Endothelial cell of umbilical vein (primary cell): ENCODE data around the gene PSMC4. TPM values are rescaled to one million over a fixed set of nuclear protein-coding genes. Genes with fewer than 3 reads are reported as not detected.

Experiments
- BruUV-seq: library from RNA; stranded (reverse); fragments of 400-500 nt; replicated peaks from 2 replicates; lab custom pipeline; 2021; lab: Mats Ljungman, UMichigan
- CTCF ChIA-PET: fragments of 300-600, 350-600 bp; sonication (Branson Sonifier 250); formaldehyde crosslinking; loops from one replicate; lab custom pipeline; 2021; ENCODE audit warnings: antibody characterized with exemption, inconsistent platforms; lab: Charles Lee
- POLR2A ChIA-PET: fragments of 300-600, 350-600 bp; sonication (Branson Sonifier 250); formaldehyde crosslinking; loops from one replicate; lab custom pipeline; 2021; ENCODE audit warnings: antibody characterized with exemption, inconsistent platforms; lab: Charles Lee
- DNase-seq: peaks from one replicate; pipeline ENCODE4 v3.0.0-alpha.2; 2011; ENCODE audit warnings: low read depth, low spot score
- FAIRE-seq: peaks from 2 replicates; lab custom pipeline; 2011; peaks lifted over from hg19 to GRCh38; lab: Jason Lieb, UNC
- H2AFZ ChIP-seq: 2 replicates; pipeline ENCODE4 v1.6.0; 2012; ENCODE audit warnings: low read depth, low read length, control low read depth, inconsistent platforms
- H3K27ac ChIP-seq: 2 replicates; pipeline ENCODE4 v1.5.1; 2011; ENCODE audit warnings: low read depth, mild to moderate bottlenecking, control low read depth, low read length, moderate library complexity; ENCODE audit not compliant: insufficient read depth
- H3K27me3 ChIP-seq, 2 experiments: 2 replicates each; pipeline versions ENCODE4 v1.6.0 to v1.6.1; 2011; ENCODE audit warnings: low read length in 2 of 2, mixed read lengths in 1 of 2; ENCODE audit not compliant: control insufficient read depth in 2 of 2, insufficient read depth in 2 of 2
- H3K36me3 ChIP-seq, 2 experiments: 2 replicates in 1 of 2; 3 replicates in 1 of 2; pipeline ENCODE4 v1.5.1; 2011; ENCODE audit warnings: low read length in 2 of 2, mild to moderate bottlenecking in 1 of 2, moderate library complexity in 1 of 2; ENCODE audit not compliant: control insufficient read depth in 2 of 2, insufficient read depth in 2 of 2; ENCODE audit errors: extremely low read depth in 1 of 2
- H3K4me1 ChIP-seq: 3 replicates; pipeline ENCODE4 v1.5.1; 2011; ENCODE audit warnings: mild to moderate bottlenecking, low read length; ENCODE audit not compliant: control insufficient read depth, insufficient read depth; ENCODE audit errors: extremely low read depth
- H3K4me2 ChIP-seq: 2 replicates; pipeline ENCODE4 v1.6.1; 2011; ENCODE audit warnings: low read length, control low read depth, mixed read lengths; ENCODE audit not compliant: insufficient read depth
- H3K4me3 ChIP-seq, 3 experiments: fragments of 200-600 bp in 1 of 3; sonication (generic), shearing (Covaris generic) in 1 of 3; replicated peaks in 1 of 3; 2 replicates each; pipeline ENCODE4 v1.5.1; 2011 to 2016; ENCODE audit warnings: control low read depth in 3 of 3, low read length in 3 of 3, mild to moderate bottlenecking in 2 of 3, inconsistent platforms in 1 of 3, low read depth in 1 of 3, moderate library complexity in 1 of 3; ENCODE audit not compliant: insufficient read depth in 1 of 3
- H3K79me2 ChIP-seq: 2 replicates; pipeline ENCODE4 v1.6.0; 2012; ENCODE audit warnings: low read length, inconsistent platforms; ENCODE audit not compliant: control insufficient read depth, insufficient read depth
- H3K9ac ChIP-seq: replicated peaks from 2 replicates; pipeline ENCODE3; 2011; ENCODE audit warnings: low read length, control low read depth; ENCODE audit not compliant: insufficient read depth; ENCODE audit errors: extremely low read depth
- H3K9me1 ChIP-seq: replicated peaks from 3 replicates; pipeline ENCODE4 v1.6.0; 2011; ENCODE audit warnings: mild to moderate bottlenecking, low read length; ENCODE audit not compliant: control insufficient read depth, insufficient read depth; ENCODE audit errors: extremely low read depth
- H3K9me3 ChIP-seq: replicated peaks from 2 replicates; pipeline ENCODE4 v1.5.1; 2012; ENCODE audit warnings: low read length, inconsistent platforms; ENCODE audit not compliant: control insufficient read depth, insufficient read depth
- H4K20me1 ChIP-seq: replicated peaks from 2 replicates; pipeline ENCODE3; 2011; ENCODE audit warnings: mild to moderate bottlenecking, low read length; ENCODE audit not compliant: control insufficient read depth, insufficient read depth; ENCODE audit errors: extremely low read depth
- CTCF ChIP-seq, 2 donors: IDR thresholded peaks; 1 replicate in 1 of 2; 2 replicates in 1 of 2; pipeline ENCODE4 v1.5.1; 2011; ENCODE audit warnings: low read length in 2 of 2, mild to moderate bottlenecking in 2 of 2, moderate library complexity in 2 of 2, control low read depth in 1 of 2, inconsistent platforms in 1 of 2, low read depth in 1 of 2; ENCODE audit not compliant: insufficient read depth in 1 of 2; ENCODE audit errors: extremely low read depth in 1 of 2
- EZH2 ChIP-seq: IDR thresholded peaks from 2 replicates; pipeline ENCODE4 v1.6.1; 2012; ENCODE audit warnings: borderline replicate concordance, low read depth, mild to moderate bottlenecking, moderate library complexity, low read length, inconsistent platforms; ENCODE audit not compliant: severe bottlenecking
- FOS ChIP-seq: IDR thresholded peaks from 2 replicates; pipeline ENCODE4 v1.6.1; 2011; ENCODE audit warnings: mild to moderate bottlenecking, low read length, moderate library complexity, borderline replicate concordance; ENCODE audit not compliant: insufficient read depth
- GATA2 ChIP-seq: IDR thresholded peaks from 2 replicates; pipeline ENCODE4 v1.7.0; 2011; ENCODE audit warnings: low read depth, mild to moderate bottlenecking, moderate library complexity, mixed read lengths, low read length; ENCODE audit not compliant: insufficient read length, insufficient read depth
- JUN ChIP-seq: IDR thresholded peaks from 2 replicates; pipeline ENCODE4 v1.6.1; 2011; ENCODE audit warnings: borderline replicate concordance, low read depth; ENCODE audit not compliant: insufficient read length, insufficient read depth
- MYC ChIP-seq: IDR thresholded peaks from one replicate; pipeline ENCODE4 v1.6.1; 2011; ENCODE audit warnings: mild to moderate bottlenecking, low read depth, low read length
- POLR2A ChIP-seq: IDR thresholded peaks from 2 replicates; pipeline ENCODE4 v1.6.1; 2012; ENCODE audit warnings: low read depth, mild to moderate bottlenecking, control low read depth, low read length
- POLR2AphosphoS5 ChIP-seq: IDR thresholded peaks from 2 replicates; pipeline ENCODE4 v1.6.1; 2012; ENCODE audit warnings: low read depth, mild to moderate bottlenecking, control low read depth, low read length, moderate library complexity; ENCODE audit not compliant: insufficient read depth
- dilution Hi-C: fragments of 300-500 bp; cut with MboI; formaldehyde crosslinking; loops from one replicate; pipeline ENCODE4 v1.15.0; 2019; ENCODE audit warnings: low sequenced_read_pairs; ENCODE audit not compliant: extremely low pct_ligation_motif_present
- intact Hi-C: fragments of 100-400 bp; cut with micrococcal nuclease; formaldehyde crosslinking; loops from one replicate; pipeline ENCODE4 v1.10.0; 2022
- polyA plus RNA-seq, 4 experiments: library from polyadenylated mRNA; depleted of rRNA in 3 of 4; stranded (reverse) in 3 of 4; unstranded in 1 of 4; fragments of >200 nt; gene quantifications; 2 replicates each; pipeline versions ENCODE4 v1.2.1 to v1.2.3, GENCODE V29; 2011 to 2012; ENCODE audit warnings: missing spikeins in 1 of 4
- total RNA-seq: library from RNA; stranded (reverse); gene quantifications from 2 replicates; pipeline ENCODE4 v1.2.3, GENCODE V29; 2021
- TF ChIP-seq, protein P1 (sequence below): IDR thresholded peaks from 2 replicates; pipeline ENCODE4 v1.6.1; 2011; ENCODE audit not compliant: insufficient read depth, insufficient read length

PSMC4 gene
- total and polyA plus RNA-seq, 2 donors (not counting 3 experiments of a cell fraction or from before 2014, with no cell fraction given) = 110 to 114 TPM

GRCh38 chr19:39996811-39997637 lies 26.1 kb downstream of the PSMC4 start, which contains the start of gene ZNF546:
ZNF546 (plus strand) TSS chr19:39997060; CDS start chr19:39998327, 1,267 bp downstream.
- CTCF ChIA-PET = interaction anchor here (1.0 to 1.5 kb wide), 2 partner anchors 26 to 27 kb away, joined by 3 to 6 read pairs; partner anchors contain the start of gene PSMC4
- dilution Hi-C loops (no loop called here), intact Hi-C loops (loop anchor here (1.0 kb wide), 1 partner anchor 26 kb away; the partner anchor contains the start of gene PSMC4)
- Histone ChIP-seq H3K27me3 (no peaks in the 10 kb centered on the region), H3K9me3 (no peaks in the 10 kb centered on the region), H3K9ac (peak within 1 kb of the TSS; percentile 85), H3K4me2 (peak within 1 kb of the TSS; percentile 59), H3K4me3 (peak within 1 kb of the TSS; percentile 42 to 76 (median 70)), H2AFZ (peak within 1 kb of the TSS; percentile 94), H4K20me1 (no peaks in the 10 kb centered on the region), H3K36me3 (no peaks in the 10 kb centered on the region), H3K9me1 (no peaks in the 10 kb centered on the region), H3K27ac (peak within 1 kb of the TSS; percentile 74), H3K79me2 (peaks cover 4% of the 10 kb centered on the region), H3K4me1 (peaks cover 11% of the 10 kb centered on the region)
- TF ChIP-seq JUN (no peak), GATA2 (no peak), MYC (no peak), POLR2AphosphoS5 (peak; percentile 88), EZH2 (no peak), CTCF (IDR thresholded peaks at IDR 0.05; ENCODE audit: extremely low read depth in 1 of 2, insufficient read depth in 1 of 2, low read depth in 1 of 2, low read length in 2 of 2) (no peak), FOS (no peak), POLR2A (peak; percentile 97)
- TF ChIP-seq, protein P1, sequence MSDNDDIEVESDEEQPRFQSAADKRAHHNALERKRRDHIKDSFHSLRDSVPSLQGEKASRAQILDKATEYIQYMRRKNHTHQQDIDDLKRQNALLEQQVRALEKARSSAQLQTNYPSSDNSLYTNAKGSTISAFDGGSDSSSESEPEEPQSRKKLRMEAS = no peak
- TSS peak; percentile 34 for BruUV-seq
- FAIRE-seq (peak; percentile 84), DNase-seq (peak; percentile 95)
- POLR2A ChIA-PET = interaction anchor here (1.2 kb wide), 1 partner anchor 26 kb away, joined by 4 read pairs; the partner anchor contains the start of gene PSMC4
